NCI-H2081 (cell line): ENCODE measurements around the gene PINK1.
A peak's percentile ranks its signal among the peaks of the same experiment; 100 is the strongest.

ENCODE experiments used
- DNase-seq, 2 experiments: peaks; one replicate each; lab custom pipeline; 2025; lab: John Stamatoyannopoulos, UW

PINK1 gene

GRCh38 chr1:20610970-20611369 lies 22.3 kb upstream of the PINK1 start:
- no peak for DNase-seq

GRCh38 chr1:20611652-20612051 lies 21.6 kb upstream of the PINK1 start:
- no peak for DNase-seq

- DNase-seq: no peak
These were observed 21.0 kb upstream of the PINK1 start for GRCh38 chr1:20612221-20612746.

GRCh38 chr1:20614131-20614579 lies 19.1 kb upstream of the PINK1 start:
- DNase-seq: no peak

GRCh38 chr1:20615946-20616846 lies 17.1 kb upstream of the PINK1 start:
- no peak for DNase-seq

GRCh38 chr1:20616847-20617487 lies 16.3 kb upstream of the PINK1 start:
- DNase-seq: no peak

- no peak for DNase-seq
These were observed 14.7 kb upstream of the PINK1 start for GRCh38 chr1:20618550-20618949.

GRCh38 chr1:20619999-20620398 lies 13.3 kb upstream of the PINK1 start:
- DNase-seq: no peak

GRCh38 chr1:20621012-20621411 lies 12.2 kb upstream of the PINK1 start:
- no peak for DNase-seq

- no peak for DNase-seq
These were observed 8.5 kb upstream of the PINK1 start for GRCh38 chr1:20624709-20625108.

GRCh38 chr1:20625176-20626097 lies 7.8 kb upstream of the PINK1 start:
- DNase-seq: no peak

GRCh38 chr1:20626098-20626427 lies 7.2 kb upstream of the PINK1 start:
- DNase-seq: no peak

GRCh38 chr1:20626524-20626923 lies 6.7 kb upstream of the PINK1 start:
- DNase-seq: no peak

GRCh38 chr1:20630729-20631128 lies 2.5 kb upstream of the PINK1 start:
- no peak for DNase-seq

- DNase-seq: no peak
These were observed 872 bp upstream of the PINK1 start for GRCh38 chr1:20632386-20632785.

GRCh38 chr1:20634065-20634593 lies 871 bp downstream of the PINK1 start:
- DNase-seq: no peak

GRCh38 chr1:20634594-20635084 lies 1.4 kb downstream of the PINK1 start:
- peak; percentile 26 to 29 for DNase-seq

- no peak for DNase-seq
These were observed 3.6 kb downstream of the PINK1 start for GRCh38 chr1:20636785-20637347.

- peak; percentile 31 to 42 for DNase-seq
These were observed 6.9 kb downstream of the PINK1 start for GRCh38 chr1:20640183-20640597.

- no peak for DNase-seq
These were observed 8.7 kb downstream of the PINK1 start for GRCh38 chr1:20641975-20642374.

- no peak for DNase-seq
These were observed 9.8 kb downstream of the PINK1 start for GRCh38 chr1:20643080-20643479.
